ENCODE measurements around the gene PTTG1IP. TPM values are rescaled to one million over a fixed set of nuclear protein-coding genes. Genes with fewer than 3 reads are reported as not detected.

Gene PTTG1IP
- total RNA-seq, 1 experiment from 2014 or later: 96.0 TPM

GRCh38 chr21:44914176-44914874 is 40.8 kb upstream of the PTTG1IP start:
- POLR2A ChIA-PET: no interaction called here
- H3K4me1 Mint-ChIP-seq: no peaks in the 10 kb centered on the region
- CTCF ChIA-PET: interaction anchor here (1.4 to 1.8 kb wide), 2 partner anchors 17 to 224 kb away, joined by 3 to 5 read pairs; no protein-coding TSS in a partner anchor
- H3K27ac Mint-ChIP-seq: peak overlapping the region; percentile 21; the same call in 1 of the 2 replicates
- no peaks in the 10 kb centered on the region for H3K36me3 Mint-ChIP-seq
- TF ChIP-seq ATF3 (CRISPR knock-in tag; conservative IDR thresholded peaks at IDR 0.05): no peak
- peak; percentile 97 for TF ChIP-seq GABPB1 (CRISPR knock-in tag; IDR thresholded peaks at IDR 0.05)
- no peak for ATAC-seq
- H3K4me3 Mint-ChIP-seq: no peak overlapping the region
- H3K27me3 Mint-ChIP-seq (ENCODE audit: low read depth): no peaks in the 10 kb centered on the region
- H3K9me3 Mint-ChIP-seq: no peaks in the 10 kb centered on the region
- DNase-seq (ENCODE audit: low spot score): no peak

- ATAC-seq: no peak
- Mint-ChIP-seq H3K27ac (no peak overlapping the region), H3K4me1 (no peaks in the 10 kb centered on the region)
Measured at GRCh38 chr21:44913425-44914175, 40.1 kb upstream of the PTTG1IP start.

More at GRCh38 chr21:44913425-44914175, 40.1 kb upstream of the PTTG1IP start:
- H3K9me3 Mint-ChIP-seq: no peaks in the 10 kb centered on the region
- DNase-seq (ENCODE audit: low spot score): no peak
- POLR2A ChIA-PET: no interaction called here
- no peaks in the 10 kb centered on the region for H3K36me3 Mint-ChIP-seq
- TF ChIP-seq ZNF416 (CRISPR knock-in tag; IDR thresholded peaks at IDR 0.05): no peak
- TF ChIP-seq RORB (CRISPR knock-in tag; IDR thresholded peaks at IDR 0.05): no peak
- no peak for TF ChIP-seq IRF2 (CRISPR knock-in tag; IDR thresholded peaks at IDR 0.05; ENCODE audit: borderline replicate concordance, low read depth)
- TF ChIP-seq ZNF219 (CRISPR knock-in tag; IDR thresholded peaks at IDR 0.05; ENCODE audit: borderline replicate concordance): no peak
- no peak for TF ChIP-seq ETV6 (CRISPR knock-in tag; IDR thresholded peaks at IDR 0.05)
- no peak for TF ChIP-seq E2F4 (CRISPR knock-in tag; IDR thresholded peaks at IDR 0.05; ENCODE audit: borderline replicate concordance, low read depth)
- TF ChIP-seq HMGA2 (CRISPR knock-in tag; IDR thresholded peaks at IDR 0.05): no peak
- no peak for TF ChIP-seq SOX15 (CRISPR knock-in tag; IDR thresholded peaks at IDR 0.05)
- TF ChIP-seq CTCF (IDR thresholded peaks at IDR 0.05): no peak
- no peak for TF ChIP-seq ZBTB21 (CRISPR knock-in tag; IDR thresholded peaks at IDR 0.05; ENCODE audit: borderline replicate concordance)
- no peak for TF ChIP-seq CDX4 (CRISPR knock-in tag; IDR thresholded peaks at IDR 0.05; ENCODE audit: borderline replicate concordance)
- no peak for TF ChIP-seq ZMAT4 (CRISPR knock-in tag; IDR thresholded peaks at IDR 0.05)
- no peak for TF ChIP-seq TEAD4 (CRISPR knock-in tag; IDR thresholded peaks at IDR 0.05)
- TF ChIP-seq ZNF317 (CRISPR knock-in tag; IDR thresholded peaks at IDR 0.05; ENCODE audit: borderline replicate concordance, low read depth): no peak
- TF ChIP-seq NR1H2 (CRISPR knock-in tag; IDR thresholded peaks at IDR 0.05): no peak
- no peak for TF ChIP-seq ZNF138 (CRISPR knock-in tag; conservative IDR thresholded peaks at IDR 0.05)
- TF ChIP-seq MYBL2 (CRISPR knock-in tag; IDR thresholded peaks at IDR 0.05): no peak
- no peak overlapping the region for H3K4me3 Mint-ChIP-seq
- CTCF ChIA-PET: interaction anchor here (1.8 kb wide), 1 partner anchor 225 kb away, joined by 5 read pairs; no protein-coding TSS in a partner anchor
- H3K27me3 Mint-ChIP-seq (ENCODE audit: low read depth): no peaks in the 10 kb centered on the region
